GM12878 (cell line): ENCODE results near the gene TGM2. TPM values are rescaled to one million over a fixed set of nuclear protein-coding genes. Genes with fewer than 3 reads are reported as not detected.

Experiments used
- ATAC-seq: fragments of 200-7000 bp; cut with Tn5 transposase; 3 replicates; pipeline ENCODE4 v1.9.1; 2020; ENCODE audit warnings: mild to moderate bottlenecking, moderate library complexity
- BruUV-seq: library from RNA; stranded (reverse); fragments of 400-500 nt; replicated peaks from 2 replicates; lab custom pipeline; 2021; lab: Mats Ljungman, UMichigan
- CTCF ChIA-PET: fragments of 300-600 bp; sonication (Branson Sonifier 250); formaldehyde crosslinking; extraction: SDS; loops from one replicate; lab custom pipeline; 2021; ENCODE audit warnings: inconsistent platforms; lab: Yijun Ruan, JAX
- POLR2A ChIA-PET: fragments of 350-600 bp; formaldehyde crosslinking; extraction: SDS; loops from one replicate; lab custom pipeline; 2021; ENCODE audit warnings: inconsistent platforms; lab: Charles Lee
- RAD21 ChIA-PET: fragments of 300-600 bp; sonication (Branson Sonifier 250); formaldehyde crosslinking; loops from one replicate; lab custom pipeline; 2023; ENCODE audit warnings: antibody characterized with exemption; ENCODE audit not compliant: unreplicated experiment; lab: Charles Lee
- SMC1A ChIA-PET: fragments of 300-600 bp; sonication (Branson Sonifier 250); formaldehyde crosslinking; loops from one replicate; lab custom pipeline; 2023; ENCODE audit not compliant: unreplicated experiment, uncharacterized antibody; lab: Charles Lee
- DNase-seq: peaks from one replicate; pipeline ENCODE4 v3.0.0-alpha.2; 2011; ENCODE audit warnings: low read depth, low spot score
- FAIRE-seq: peaks from 3 replicates; lab custom pipeline; 2011; peaks lifted over from hg19 to GRCh38; lab: Jason Lieb, UNC
- H2AFZ ChIP-seq: 2 replicates; pipeline ENCODE4 v1.6.0; 2011; ENCODE audit warnings: low read depth, low read length, control low read depth; ENCODE audit not compliant: control insufficient read depth
- H3K27ac ChIP-seq: 2 replicates; pipeline ENCODE4 v1.5.1; 2011; ENCODE audit warnings: control low read depth; ENCODE audit not compliant: control insufficient read depth, insufficient read depth
- H3K27me3 ChIP-seq, 2 experiments: replicated peaks in 1 of 2; 2 replicates each; pipeline versions ENCODE4 v1.6.0 to v1.6.1; 2011; ENCODE audit warnings: low read length in 1 of 2; ENCODE audit not compliant: control insufficient read depth in 2 of 2, insufficient read depth in 2 of 2
- H3K36me3 ChIP-seq, 2 experiments: 2 replicates each; pipeline ENCODE4 v1.5.1; 2011; ENCODE audit warnings: low read length in 1 of 2; ENCODE audit not compliant: control insufficient read depth in 2 of 2, insufficient read depth in 2 of 2
- H3K4me1 ChIP-seq: 2 replicates; pipeline ENCODE4 v1.6.1; 2011; ENCODE audit warnings: mild to moderate bottlenecking, low read length, moderate library complexity, mixed read lengths; ENCODE audit not compliant: control insufficient read depth, insufficient read depth
- H3K4me2 ChIP-seq: 2 replicates; pipeline ENCODE4 v1.6.0; 2011; ENCODE audit warnings: control low read depth; ENCODE audit not compliant: control insufficient read depth, insufficient read depth
- H3K4me3 ChIP-seq: fragments of 200-600 bp; sonication (generic); 2 replicates; pipeline ENCODE4 v1.5.1; 2016
- H3K79me2 ChIP-seq: 2 replicates; pipeline ENCODE4 v1.6.0; 2011; ENCODE audit warnings: low read length; ENCODE audit not compliant: control insufficient read depth, insufficient read depth
- H3K9ac ChIP-seq: 2 replicates; pipeline ENCODE4 v1.8.0; 2011; ENCODE audit warnings: low read length, control low read depth, mixed read lengths; ENCODE audit not compliant: control insufficient read depth, insufficient read depth
- H3K9me3 ChIP-seq: replicated peaks from 3 replicates; pipeline ENCODE4 v1.5.1; 2011; ENCODE audit warnings: mild to moderate bottlenecking, low read length; ENCODE audit not compliant: control insufficient read depth, insufficient read depth
- H4K20me1 ChIP-seq: 2 replicates; pipeline ENCODE4 v1.6.0; 2011; ENCODE audit not compliant: control insufficient read depth, insufficient read depth
- E2F8 ChIP-seq: fragments of 450-650 bp; IDR thresholded peaks from 2 replicates; pipeline ENCODE4 v1.6.1; 2018; ENCODE audit warnings: mild to moderate bottlenecking, low read depth, moderate library complexity; ENCODE audit not compliant: partially characterized antibody
- EP300 ChIP-seq, 2 experiments: fragments of 150-350 bp in 1 of 2; IDR thresholded peaks; 2 replicates each; pipeline ENCODE4 v1.6.1; 2011 to 2012; ENCODE audit warnings: low read depth in 2 of 2, low read length in 2 of 2, borderline replicate concordance in 1 of 2, improper control_type of control experiment in 1 of 2, inconsistent platforms in 1 of 2; ENCODE audit not compliant: control insufficient read depth in 1 of 2
- IKZF2 ChIP-seq, 2 experiments: fragments of 450-650 bp; IDR thresholded peaks; 2 replicates each; pipeline ENCODE4 v1.6.1; 2017; ENCODE audit warnings: mild to moderate bottlenecking in 2 of 2, moderate library complexity in 2 of 2
- MYB ChIP-seq: fragments of 150-350 bp; IDR thresholded peaks from 2 replicates; pipeline ENCODE4 v1.6.1; 2014; ENCODE audit warnings: mild to moderate bottlenecking, low read depth, low read length, borderline replicate concordance
- WGBS: methylation state at CpG from one replicate; pipeline ENCODE4 v1.1.6; 2016; ENCODE audit warnings: low lambda C conversion rate; ENCODE audit not compliant: insufficient replicate concordance, insufficient coverage; ENCODE audit errors: missing lambda C conversion rate; 5-methylcytosine and 5-hydroxymethylcytosine counted together
- in situ Hi-C: fragments of 300-500 bp; cut with MboI; formaldehyde crosslinking; loops from 9 replicates; pipeline ENCODE4 v1.14.3; 2018; ENCODE audit warnings: mixed read lengths
- intact Hi-C: fragments of 100-400 bp; cut with micrococcal nuclease; formaldehyde crosslinking; loops from one replicate; pipeline ENCODE4 v1.14.2; 2022; ENCODE audit not compliant: unreplicated experiment
- polyA plus RNA-seq, 11 experiments: library from polyadenylated mRNA; depleted of rRNA in 4 of 11; unstranded in 6 of 11; stranded (reverse) in 5 of 11; fragments of >200 nt; fragmentation: Nextera tagmentation in 4 of 11; fragmentation: Illumina TruSeq in 1 of 11; extraction: Ambion mirVana in 4 of 11; extraction: Trizol in 1 of 11; gene quantifications; 1 replicate in 1 of 11; 2 replicates in 10 of 11; pipeline versions ENCODE4 v1.2.1 to v1.2.3, GENCODE V29; 2011 to 2016; ENCODE audit warnings: inconsistent platforms in 2 of 11, missing spikeins in 2 of 11, low read depth in 1 of 11
- total RNA-seq, 4 experiments: library from RNA; depleted of rRNA in 3 of 4; stranded (reverse); fragments of >200 nt in 3 of 4; fragmentation: Illumina TruSeq in 1 of 4; extraction: Trizol in 1 of 4; gene quantifications; 2 replicates each; pipeline versions ENCODE4 v1.2.1 to v1.2.3, GENCODE V29; 2013 to 2021

TGM2 gene
- total and polyA plus RNA-seq, 10 of the 15 experiments (the other 5 are each of a cell fraction or from before 2014, with no cell fraction given) = 0.11 to 1.9 (median 0.51) TPM

- TF ChIP-seq E2F8 = no peak
- no peak for TF ChIP-seq MYB
- TF ChIP-seq, all 136 proteins: peak for 0
Measured at GRCh38 chr20:38186788-38187221, 21.7 kb upstream of the TGM2 start (continued).

- no peak overlapping the region for H2AFZ ChIP-seq
- ChIA-PET RAD21 (no interaction called here), POLR2A (no interaction called here), CTCF (interaction anchor here (0.6 kb wide), 1 partner anchor 14 kb away, joined by 4 read pairs; no protein-coding TSS in a partner anchor), SMC1A (no interaction called here)
- no peak overlapping the region for H3K4me3 ChIP-seq
- H3K4me2 ChIP-seq = no peak overlapping the region
- H3K9me3 ChIP-seq = no peaks in the 10 kb centered on the region
- intact Hi-C loops = no loop called here
- H4K20me1 ChIP-seq = no peaks in the 10 kb centered on the region
- FAIRE-seq = no peak
- no peak for ATAC-seq
- TF ChIP-seq EP300 (IDR thresholded peaks at IDR 0.05; ENCODE audit: borderline replicate concordance in 1 of 2, control insufficient read depth in 1 of 2, low read depth in 2 of 2, low read length in 2 of 2) (no peak), IKZF2 (IDR thresholded peaks at IDR 0.05) (no peak)
- no peak overlapping the region for H3K9ac ChIP-seq
- no peaks in the 10 kb centered on the region for H3K36me3 ChIP-seq
- H3K79me2 ChIP-seq = no peaks in the 10 kb centered on the region
- no peak overlapping the region for H3K27ac ChIP-seq
- H3K27me3 ChIP-seq = no peaks in the 10 kb centered on the region
- peaks cover 6% of the 10 kb centered on the region for H3K4me1 ChIP-seq
- DNase-seq = no peak
- BruUV-seq = no TSS peak
- in situ Hi-C loops = no loop called here
- 48% methylated on average over 8 of the region's 8 CpGs for WGBS
Measured at GRCh38 chr20:38184101-38184500, 19.0 kb upstream of the TGM2 start.
